NCI-H446 treated with DMSO at 0.1 percent for 48 hours (cell line): ENCODE measurements around the gene IRX2.

ENCODE experiments used
- DNase-seq: peaks from one replicate; lab custom pipeline; 2025; lab: John Stamatoyannopoulos, UW

IRX2 gene

DNA sequence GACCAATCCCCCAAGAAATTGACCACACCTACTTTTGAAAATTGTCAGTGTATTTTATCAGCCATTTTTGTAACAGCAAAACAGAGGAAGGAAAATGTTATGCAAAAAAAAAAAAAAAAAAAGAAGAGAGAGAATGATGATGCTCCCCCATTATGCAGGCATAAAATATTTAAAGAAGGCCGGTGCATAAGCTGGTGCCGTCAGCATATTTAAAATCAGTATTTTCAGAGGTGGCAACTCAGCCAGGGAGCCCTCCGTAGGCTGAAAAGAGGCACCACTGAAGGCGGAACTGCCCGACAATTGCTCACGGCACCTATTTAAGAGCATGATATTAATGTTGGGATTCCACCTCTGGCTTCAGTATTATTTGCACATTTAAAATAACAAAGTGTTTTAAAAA lies 33.4 kb downstream of the IRX2 start:
- DNase-seq, result no peak

DNA sequence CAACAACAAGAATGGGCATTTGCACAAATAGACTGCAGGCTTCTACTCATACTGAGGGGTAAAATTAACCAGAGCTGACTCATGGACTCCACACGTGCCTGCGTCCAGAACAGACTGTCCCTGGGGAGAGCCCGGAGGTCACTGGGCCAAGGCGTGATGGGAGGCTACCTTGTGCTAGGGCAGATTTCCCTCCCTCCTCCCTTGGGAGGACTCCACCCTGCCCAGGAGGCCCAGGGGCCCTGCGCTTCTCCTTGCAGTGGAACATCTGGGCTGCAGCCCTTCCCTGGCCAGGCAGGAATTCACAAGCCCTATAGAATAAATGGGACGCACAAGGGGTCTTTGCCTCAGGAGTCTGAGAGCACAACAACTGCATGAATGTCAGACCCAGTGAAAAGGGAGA lies 35.6 kb downstream of the IRX2 start:
- no peak for DNase-seq

DNA sequence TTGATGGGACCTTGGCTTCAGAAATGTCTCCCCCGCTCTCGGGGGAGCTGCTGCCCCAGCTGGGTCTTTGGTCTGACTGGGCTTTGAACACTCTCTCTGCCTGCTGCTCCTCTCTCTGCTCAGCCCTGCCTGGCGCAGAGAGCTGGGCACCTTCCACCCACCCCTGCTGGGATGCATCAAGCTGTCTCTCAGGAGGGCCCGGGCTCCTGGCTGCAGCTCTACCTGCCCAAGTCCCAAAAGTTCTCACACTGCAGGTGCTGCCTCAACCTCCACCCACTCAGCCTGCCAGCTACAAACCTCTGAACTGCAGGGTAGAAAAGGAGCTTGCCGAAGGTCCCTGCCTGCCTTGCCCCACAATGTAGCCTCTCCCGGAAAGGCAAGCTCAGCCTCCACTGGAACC lies 36.7 kb downstream of the IRX2 start:
- DNase-seq, result no peak

DNA sequence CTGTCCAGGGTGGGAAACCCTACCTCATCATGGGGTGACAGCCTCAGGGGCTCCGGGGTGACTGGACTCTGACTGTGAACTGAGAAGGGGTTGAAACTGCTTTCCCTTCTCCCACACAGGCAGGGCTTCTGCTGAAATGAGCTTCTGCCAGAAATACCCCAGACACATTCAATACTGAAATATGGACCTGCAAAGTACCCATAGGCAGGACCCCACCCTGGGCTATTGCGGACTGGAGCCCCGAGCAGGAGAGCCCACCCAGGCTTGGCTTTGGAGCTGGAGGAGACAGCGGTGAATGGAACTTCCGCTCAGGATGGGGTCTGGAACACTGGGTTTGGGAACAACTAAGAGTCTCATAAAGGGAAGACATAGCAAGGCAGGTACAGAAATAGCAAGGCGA lies 37.5 kb downstream of the IRX2 start:
- DNase-seq, result no peak

DNA sequence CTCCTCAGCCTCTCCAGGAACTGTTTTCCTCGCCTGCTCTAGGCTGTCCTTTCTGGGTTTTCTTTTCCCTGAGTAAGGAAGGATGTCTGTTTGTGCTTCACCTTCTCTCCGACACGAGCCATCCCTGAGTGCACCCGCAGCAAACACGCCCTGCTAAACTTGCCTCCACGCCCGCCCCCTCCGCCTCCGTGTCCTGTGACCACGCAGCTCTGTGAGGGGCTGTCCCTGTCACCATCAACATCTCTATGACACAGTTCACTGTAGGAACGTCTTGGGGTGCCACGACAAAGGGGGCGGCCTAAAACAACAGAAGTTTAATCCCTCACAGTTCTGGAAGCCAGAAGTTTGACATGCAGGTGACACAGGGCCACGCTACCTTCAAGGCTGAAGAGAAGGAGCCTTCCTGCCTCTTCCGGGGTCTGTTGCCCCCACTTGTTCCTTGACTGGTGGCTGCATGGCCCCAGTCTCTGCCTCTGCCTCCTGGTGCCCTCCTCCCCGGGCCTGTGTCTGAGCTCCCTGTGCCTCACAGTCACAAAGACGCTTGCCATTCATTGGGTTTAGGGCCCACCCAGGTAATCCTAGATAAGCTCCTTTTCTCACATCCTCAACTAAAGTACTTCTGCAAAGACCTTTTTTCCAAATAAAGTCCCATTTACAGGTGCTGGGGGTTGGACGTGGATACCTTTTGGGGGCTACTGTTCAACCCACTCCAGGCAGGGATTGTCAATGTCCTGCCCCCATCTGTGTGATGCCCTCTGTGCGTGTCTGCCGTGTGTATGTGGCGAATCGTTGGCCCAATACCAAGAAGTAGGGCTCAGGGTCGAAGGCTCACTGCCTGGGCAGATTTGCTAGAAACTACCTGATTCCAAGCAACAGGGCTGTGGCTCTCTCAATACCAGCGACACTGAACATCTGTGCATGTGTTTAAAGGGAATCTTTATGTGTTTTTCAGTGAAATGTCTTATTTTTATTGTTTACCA lies 39.7 kb downstream of the IRX2 start:
- DNase-seq, result no peak

DNA sequence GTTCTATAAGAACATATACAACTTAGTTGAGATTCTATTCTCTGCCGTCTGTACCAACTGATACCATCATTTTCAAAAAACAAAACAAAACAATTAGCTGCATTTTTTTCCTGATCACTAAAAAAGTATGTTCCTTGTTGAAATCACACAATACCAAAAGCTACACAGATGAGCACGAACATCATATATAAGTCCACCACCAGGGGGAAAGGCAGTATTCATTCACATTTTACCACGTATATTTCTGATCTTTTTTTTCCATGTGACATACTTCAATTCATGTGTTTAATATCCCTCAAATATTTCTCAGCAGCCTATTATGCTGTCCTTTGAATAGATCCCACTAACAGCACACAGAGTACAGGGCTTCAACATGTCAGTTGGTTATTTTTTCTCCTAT lies 40.6 kb downstream of the IRX2 start:
- DNase-seq, result no peak

DNA sequence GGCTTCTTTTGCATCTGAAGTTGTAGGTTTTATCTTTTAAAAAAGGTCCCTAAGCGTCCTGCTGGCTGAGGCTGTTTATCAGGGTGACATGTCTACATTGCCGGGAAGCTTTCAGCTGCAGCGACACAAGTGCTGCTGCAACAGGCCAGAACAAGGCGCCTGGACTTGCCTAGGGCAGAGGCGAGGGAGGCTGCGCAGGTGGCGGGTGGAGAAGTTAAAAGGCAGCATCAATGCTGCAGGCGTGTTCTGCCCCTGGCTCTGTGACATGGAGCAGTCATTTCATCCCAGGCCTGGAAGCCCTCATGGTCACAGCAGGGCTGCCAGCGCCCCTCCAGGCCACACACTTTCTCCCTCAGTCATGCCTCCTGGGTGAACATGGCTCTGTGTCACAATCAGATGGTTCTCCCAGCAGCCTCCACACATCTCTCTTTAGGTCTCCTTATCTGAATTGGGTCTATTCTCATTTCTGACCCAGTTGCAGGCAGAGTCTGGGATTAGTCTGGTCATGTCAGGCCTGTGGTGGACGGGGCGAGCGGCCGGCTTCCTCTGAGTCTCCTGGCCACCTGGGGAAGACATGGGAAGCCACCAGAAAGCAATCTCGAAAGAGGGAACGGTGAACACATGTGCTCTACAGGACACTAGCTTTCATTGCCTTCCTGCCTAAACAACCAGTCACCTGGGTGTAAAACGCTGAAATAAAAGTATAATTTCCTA lies 41.3 kb downstream of the IRX2 start:
- no peak for DNase-seq

DNA sequence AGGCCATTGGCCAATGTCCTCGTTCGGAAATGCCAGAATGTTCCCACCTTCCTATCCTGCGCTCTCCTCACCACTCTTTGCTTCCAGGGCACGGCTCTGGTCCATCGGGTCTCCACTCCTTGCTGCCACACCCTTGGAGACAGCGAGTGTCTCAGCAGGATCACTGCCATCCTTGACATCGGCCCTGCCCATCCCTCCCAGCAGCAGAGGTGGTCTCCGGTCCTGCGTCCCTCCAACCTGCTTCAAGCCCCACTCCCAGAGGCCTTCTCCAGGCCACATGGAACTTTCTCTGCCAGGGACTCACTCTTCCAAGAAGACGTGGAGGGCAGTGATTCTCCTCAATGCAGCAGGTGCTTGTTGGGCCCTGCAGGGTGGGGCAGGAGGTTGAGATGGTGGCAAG lies 42.7 kb downstream of the IRX2 start:
- no peak for DNase-seq

DNA sequence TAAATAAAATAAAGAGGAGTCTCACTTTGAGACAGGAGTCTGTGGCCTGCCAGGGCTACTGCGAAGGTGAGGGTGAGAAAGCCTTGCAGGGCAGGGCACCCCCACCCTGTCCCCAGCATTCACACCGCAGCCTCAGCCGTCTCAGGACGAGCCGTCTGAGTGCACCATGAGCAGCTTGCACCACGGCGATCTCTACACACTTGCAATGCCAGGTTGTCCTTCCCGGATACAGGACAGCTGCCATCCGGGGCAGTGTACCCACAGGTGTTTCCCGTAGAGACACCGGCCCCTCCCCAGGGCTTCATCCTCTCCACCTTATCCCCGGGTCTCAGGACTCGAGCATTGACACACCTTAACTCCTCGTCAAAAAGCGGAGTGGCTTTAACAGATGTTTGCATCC lies 43.3 kb downstream of the IRX2 start:
- no peak for DNase-seq

DNA sequence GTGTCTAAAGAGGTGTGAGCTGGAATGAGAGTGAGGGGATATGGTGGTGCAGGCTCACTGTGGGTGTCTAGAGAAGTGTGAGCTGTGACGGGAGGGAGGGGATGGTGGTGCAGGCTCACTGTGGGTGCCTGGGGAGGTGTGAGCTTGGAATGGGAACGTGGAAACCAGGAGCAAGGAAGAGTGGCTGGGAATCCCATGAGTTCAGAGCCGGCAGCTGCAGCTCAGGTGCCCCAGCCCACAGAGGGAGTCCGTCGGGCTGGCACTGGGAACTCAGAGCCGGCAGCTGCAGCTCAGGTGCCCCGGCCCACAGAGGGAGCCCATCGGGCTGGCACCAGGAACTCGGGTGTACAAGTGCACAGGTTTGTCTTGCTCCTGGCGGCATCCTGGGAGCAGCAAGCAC lies 45.6 kb downstream of the IRX2 start:
- no peak for DNase-seq

DNA sequence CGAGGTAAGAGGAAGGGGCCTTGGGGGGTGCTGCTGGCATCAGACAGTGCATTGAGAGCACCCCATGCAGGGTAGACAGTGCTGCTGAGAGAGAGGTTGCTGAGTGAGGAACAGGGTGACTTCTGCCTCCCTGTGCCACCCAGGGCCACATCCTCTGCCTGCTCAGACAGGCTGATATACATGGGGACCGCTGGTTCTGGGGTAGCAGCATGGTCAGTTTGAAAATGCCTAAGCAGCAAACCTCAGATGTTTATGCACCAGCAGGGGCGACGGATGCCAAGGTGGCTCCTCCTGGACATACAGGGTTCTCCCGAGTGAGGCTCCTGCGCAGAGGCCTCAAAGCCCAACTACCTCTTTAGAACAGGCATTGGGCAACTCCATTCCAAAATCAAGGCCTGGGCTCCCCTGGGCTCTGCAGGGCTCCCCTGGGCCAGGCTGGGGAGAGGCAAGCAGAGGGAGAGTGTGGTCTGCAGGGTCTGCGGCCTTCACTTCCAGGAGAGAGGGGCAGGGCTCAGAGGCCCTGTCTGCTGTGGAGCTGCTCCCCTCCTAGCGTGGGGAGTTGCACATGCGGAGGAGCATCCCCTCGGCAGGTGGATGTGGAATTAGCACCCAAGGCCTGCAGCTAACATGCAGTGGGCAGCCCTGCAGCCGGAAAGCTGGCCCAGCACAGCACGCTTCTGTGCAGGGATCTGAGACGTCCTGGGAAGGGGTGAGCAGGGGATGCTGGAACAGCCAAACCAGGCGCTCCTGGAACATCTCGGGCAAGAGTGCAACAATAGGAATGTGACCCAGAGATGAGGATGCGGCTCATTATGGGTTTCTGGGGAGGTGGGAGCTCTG lies 46.5 kb downstream of the IRX2 start:
- no peak for DNase-seq

DNA sequence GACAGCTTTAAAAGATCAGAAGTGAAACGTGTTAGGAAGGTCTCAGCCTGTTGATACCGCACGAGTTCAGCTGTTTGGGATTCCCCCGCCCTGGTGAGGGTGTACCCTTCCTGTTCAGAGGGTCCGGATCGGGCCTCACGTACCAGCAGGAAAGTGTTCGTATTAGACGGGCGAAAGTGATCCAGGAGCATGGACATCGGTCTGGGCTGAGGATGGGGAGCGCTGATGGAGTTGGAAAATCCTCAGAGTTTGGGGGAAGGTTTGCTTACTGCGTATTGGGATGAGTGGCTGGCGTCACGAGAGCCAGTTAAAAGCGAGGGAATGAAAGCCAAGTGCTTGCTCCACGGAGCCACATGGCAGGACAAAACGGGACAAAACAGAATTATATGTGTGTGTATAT lies 47.4 kb downstream of the IRX2 start:
- no peak for DNase-seq

DNA sequence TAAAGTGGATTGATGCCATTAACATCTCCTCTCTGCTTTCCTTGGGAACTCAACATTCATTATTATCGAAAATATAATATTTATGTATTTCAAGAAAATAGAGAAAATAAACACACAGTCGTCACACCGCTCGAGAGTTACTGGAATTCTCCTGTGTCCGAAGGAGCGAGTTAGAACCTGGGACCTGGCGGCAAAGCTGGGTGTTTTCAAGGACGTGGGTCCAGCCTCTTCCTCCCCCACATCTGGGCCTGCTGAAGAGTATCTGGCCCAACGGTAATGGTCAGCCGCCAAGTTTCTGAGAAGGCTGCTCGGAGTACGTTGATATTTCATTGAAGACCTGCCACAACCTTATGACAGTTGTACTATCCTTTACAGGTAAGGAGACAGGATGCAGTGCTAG lies 47.9 kb downstream of the IRX2 start:
- DNase-seq, result no peak

DNA sequence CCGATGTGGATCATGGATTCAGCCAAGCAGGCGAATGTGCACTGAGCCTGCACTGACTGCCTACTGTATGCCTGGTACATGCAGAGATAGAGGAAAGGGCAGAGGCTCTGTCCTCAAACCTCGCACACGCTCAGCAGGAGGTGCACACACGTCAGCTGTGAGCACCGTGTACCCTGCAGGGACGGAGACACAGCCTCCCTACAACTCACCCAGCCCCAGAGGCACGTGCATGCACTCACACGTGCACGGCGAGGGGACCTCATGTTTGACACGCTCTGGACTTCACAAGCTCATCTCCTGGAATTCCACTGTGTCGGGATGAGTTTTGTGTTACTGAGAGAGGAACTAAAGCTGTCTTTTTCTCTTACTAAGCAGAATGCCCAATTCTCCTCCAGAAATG lies 48.4 kb downstream of the IRX2 start:
- no peak for DNase-seq

DNA sequence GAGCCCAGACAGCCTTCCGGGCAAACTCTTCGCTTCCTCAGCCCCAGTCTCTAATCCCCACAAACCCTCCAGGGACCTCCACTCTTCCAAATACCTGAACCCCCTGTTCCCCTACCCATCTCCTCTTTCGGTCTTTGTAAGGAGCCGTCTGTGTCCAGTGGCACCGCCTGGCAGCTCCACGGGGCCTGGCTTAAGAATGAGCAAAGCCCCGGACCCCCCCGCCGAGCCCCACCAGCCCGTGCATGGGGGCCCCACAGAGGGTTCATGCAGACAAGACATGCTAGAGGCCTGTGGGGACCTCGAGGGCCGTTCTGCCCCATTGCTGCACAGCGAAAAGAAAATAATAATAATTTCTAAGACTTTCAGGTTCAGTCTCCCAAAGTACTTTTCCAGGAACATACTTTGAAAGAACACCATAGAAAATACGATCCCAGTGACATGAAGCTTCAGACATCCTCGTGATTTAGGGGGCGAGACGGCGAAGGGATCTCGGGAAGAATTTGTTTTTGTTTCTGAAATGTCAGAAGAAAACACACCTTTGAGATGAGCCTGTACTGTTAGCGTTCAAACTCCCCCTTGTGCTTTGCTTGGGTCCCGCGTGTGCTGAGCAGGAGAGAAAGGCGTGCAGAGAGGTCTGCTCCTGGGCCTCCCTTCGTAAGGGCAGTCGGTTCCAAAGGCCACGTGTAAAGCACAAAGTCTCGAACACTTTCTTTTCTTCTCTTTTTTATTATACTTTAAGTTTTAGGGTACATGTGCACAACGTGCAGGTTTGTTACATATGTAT lies 49.2 kb downstream of the IRX2 start:
- DNase-seq, result no peak

DNA sequence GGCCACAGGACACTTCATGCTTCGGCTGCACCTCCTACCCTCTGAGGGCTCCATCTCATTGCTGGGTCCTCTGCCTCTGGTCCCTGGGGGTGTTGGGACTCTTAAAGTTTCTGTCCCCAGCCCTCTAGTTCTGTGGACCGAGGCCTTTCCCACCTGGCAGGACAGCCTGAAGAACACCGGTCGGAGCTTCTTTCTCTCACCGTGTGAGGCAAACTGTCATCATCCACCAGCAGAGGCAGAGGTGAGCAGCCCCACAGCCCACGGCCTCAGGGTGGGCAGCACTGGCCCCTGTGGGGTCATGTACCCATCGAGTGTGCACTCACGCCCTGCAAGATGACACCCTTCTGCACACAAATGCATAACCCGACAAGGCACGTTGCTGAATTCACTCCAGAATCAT lies 49.9 kb downstream of the IRX2 start:
- DNase-seq, result no peak

DNA sequence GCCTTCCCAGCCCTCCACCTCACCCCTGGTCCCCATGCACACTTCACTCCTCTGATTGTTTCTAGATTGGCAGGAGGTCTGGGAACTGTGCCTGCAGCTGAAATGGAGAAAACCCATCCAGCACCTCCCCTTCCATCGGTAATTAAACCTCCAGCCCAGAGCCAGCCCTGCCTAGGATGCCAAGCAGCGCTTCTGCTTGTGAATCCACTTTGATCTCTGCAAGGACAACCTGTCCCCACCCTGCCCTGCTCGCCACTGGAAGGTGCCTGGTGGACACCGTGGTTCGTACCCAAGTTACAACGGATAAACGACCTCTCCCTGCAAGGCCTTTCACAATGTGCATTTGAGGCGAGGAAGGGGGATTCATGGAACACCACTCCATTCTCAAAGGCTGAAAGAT lies 50.6 kb downstream of the IRX2 start:
- no peak for DNase-seq

DNA sequence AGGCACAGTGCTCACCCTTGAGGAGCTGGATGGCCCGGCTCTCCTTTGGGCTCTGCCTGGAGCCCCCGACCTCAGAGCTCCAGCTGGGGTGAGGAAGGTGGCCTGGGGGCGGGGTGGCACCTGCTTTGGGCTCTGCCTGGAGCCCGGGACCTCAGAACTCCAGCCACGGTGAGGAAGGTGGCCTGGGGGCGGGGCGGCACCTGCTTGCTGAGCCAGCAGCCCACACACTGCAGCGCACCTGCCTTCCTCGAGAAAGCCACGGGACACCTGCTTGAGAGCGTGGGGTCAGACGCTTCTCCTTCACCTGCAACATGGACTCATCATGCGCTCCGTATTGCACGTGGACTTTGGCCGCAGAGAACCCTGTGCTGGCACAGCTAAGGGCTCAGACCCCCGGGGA lies 51.8 kb downstream of the IRX2 start:
- DNase-seq, result no peak

DNA sequence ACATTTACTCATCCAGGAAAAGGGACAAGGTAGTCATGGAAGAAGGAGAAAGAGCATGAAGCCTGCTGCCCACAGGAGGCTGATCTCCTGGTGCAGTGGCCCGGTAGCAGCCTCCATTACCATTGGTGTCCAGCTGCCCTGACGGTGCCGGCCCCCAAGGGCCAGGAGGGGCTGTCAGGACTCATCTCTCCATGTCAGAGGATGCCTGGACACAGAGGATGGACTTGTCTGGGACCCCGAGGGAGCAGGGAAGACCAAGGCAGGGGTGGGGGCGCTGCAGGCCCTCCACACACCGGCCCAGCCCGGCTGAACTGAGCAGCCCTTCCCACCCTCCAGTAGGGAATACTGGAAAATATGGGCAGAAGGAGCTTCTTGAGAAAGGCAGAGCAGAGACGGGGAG lies 52.2 kb downstream of the IRX2 start:
- no peak for DNase-seq

DNA sequence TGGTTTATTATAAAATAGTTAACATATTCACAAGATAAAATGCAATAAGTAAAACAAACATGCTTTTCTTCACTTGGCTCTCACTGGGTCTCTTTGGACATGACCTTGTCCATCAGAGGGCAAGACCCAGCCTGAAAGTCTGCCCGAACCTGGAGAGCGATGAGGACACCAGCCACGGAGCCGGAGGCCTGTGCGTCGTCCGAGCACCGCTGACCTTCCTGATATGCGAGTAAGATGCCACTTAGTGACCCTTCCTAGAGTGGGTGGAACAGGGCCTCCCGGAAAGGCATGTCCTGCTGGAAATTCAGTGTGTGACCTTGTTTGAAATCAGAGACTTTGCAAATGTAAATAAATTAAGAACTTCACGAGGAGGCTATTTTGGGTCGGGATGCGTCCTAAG lies 52.9 kb downstream of the IRX2 start:
- no peak for DNase-seq

DNA sequence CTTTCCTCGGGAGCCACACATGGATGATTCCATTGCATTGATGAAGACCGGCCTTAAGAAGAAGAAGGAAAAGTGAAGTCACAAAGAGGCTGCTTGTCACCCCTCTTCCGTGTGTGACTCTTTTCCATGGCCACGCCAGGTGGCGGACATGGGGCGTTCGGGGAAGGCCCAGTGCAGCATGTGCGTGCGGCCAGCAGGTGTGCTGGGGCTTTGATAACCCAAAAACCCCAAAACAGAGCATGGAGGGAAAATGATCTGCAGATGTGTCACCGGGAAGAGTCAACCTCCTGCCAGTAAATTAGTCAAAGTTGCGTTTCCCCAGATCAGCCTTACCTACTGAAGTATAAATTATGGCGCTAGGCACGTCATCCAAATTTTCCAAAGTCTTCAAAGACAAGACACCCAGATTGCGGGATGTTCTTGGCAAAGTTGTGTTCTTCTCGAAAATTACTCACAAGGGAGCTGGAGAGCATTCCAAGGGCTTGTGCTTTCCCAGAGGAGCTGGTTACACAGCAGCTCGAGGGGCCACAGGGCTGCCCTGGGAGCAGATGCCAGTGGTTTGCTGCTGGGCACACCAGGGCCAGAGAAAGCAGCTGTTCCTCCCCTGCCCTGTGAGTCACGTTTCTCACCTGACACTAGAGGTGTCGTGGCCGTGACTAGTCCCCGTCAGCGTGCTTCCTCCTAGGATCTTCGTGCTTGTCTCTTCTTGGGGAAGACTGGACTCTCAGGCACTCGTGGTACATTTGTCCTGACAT lies 53.9 kb downstream of the IRX2 start:
- DNase-seq, result no peak
